Calu3 (cell line): ENCODE data around the gene PTGES. TPM values are rescaled to one million over a fixed set of nuclear protein-coding genes. Genes with fewer than 3 reads are reported as not detected.

Experiments used
- BruUV-seq: library from RNA; stranded (reverse); fragments of 400-500 nt; replicated peaks from 2 replicates; lab custom pipeline; 2021; lab: Mats Ljungman, UMichigan
- CTCF ChIA-PET: fragments of 300-600 bp; sonication (Branson Sonifier 250); formaldehyde crosslinking; loops from one replicate; lab custom pipeline; 2022; ENCODE audit warnings: antibody characterized with exemption; lab: Charles Lee
- DNase-seq: peaks from one replicate; pipeline ENCODE4 v3.0.0; 2022
- H3K27ac Mint-ChIP-seq: one replicate; pipeline ENCODE4 v1.8.0; 2022; ENCODE audit warnings: mixed read lengths; ENCODE audit not compliant: unreplicated experiment
- H3K27me3 Mint-ChIP-seq: one replicate; pipeline ENCODE4 v1.8.0; 2022; ENCODE audit warnings: mixed read lengths; ENCODE audit not compliant: unreplicated experiment
- H3K36me3 Mint-ChIP-seq: one replicate; pipeline ENCODE4 v1.8.0; 2022; ENCODE audit warnings: mild to moderate bottlenecking, moderate library complexity, mixed read lengths; ENCODE audit not compliant: insufficient read depth, unreplicated experiment
- H3K4me1 Mint-ChIP-seq: one replicate; pipeline ENCODE4 v1.8.0; 2022; ENCODE audit warnings: mild to moderate bottlenecking, low read depth, mixed read lengths; ENCODE audit not compliant: unreplicated experiment
- H3K4me3 Mint-ChIP-seq: one replicate; pipeline ENCODE4 v1.8.0; 2022; ENCODE audit warnings: mild to moderate bottlenecking, low read depth, moderate library complexity, mixed read lengths; ENCODE audit not compliant: unreplicated experiment
- H3K9me3 Mint-ChIP-seq: one replicate; pipeline ENCODE4 v1.8.0; 2022; ENCODE audit warnings: low read depth, mixed read lengths; ENCODE audit not compliant: unreplicated experiment
- intact Hi-C: fragments of 100-400 bp; cut with micrococcal nuclease; formaldehyde crosslinking; loops from one replicate; pipeline ENCODE4 v1.10.0; 2022; ENCODE audit not compliant: unreplicated experiment
- total RNA-seq: library from RNA; stranded (reverse); gene quantifications from 2 replicates; pipeline ENCODE4 v1.2.3, GENCODE V29; 2022
- TF ChIP-seq, protein P1 (sequence below): fragments of 200-600 bp; IDR thresholded peaks from one replicate; pipeline ENCODE4 v1.8.0; 2022; ENCODE audit warnings: antibody characterized with exemption; ENCODE audit not compliant: unreplicated experiment

PTGES gene
- total RNA-seq, 1 experiment from 2014 or later: 6.3 TPM

DNA sequence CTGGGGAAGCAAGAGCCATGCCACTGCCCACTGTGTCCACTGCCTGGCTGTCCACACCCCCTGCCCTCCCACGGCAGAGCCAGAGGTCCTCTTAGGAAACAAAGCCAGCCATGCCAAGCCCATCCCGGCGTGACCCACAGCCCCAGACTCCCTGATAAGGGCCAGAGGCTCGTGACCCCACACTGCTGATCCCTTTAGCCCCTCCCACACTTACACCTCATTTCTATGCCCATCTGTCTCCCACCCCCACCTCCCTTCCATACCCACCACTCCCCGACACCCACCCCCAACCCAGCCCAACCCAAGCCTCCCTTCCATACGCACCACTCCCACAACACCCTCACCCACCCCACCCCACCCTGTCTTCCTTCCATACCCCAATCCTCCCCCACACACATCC lies 17.3 kb downstream of the PTGES start:
- DNase-seq: no peak
- Mint-ChIP-seq H3K27me3 (peaks cover 24% of the 10 kb centered on the region), H3K36me3 (no peaks in the 10 kb centered on the region), H3K4me3 (no peak overlapping the region), H3K27ac (no peak overlapping the region), H3K4me1 (no peaks in the 10 kb centered on the region), H3K9me3 (no peaks in the 10 kb centered on the region)
- intact Hi-C loops: no loop called here
- CTCF ChIA-PET: no interaction called here
- TF ChIP-seq, protein P1, sequence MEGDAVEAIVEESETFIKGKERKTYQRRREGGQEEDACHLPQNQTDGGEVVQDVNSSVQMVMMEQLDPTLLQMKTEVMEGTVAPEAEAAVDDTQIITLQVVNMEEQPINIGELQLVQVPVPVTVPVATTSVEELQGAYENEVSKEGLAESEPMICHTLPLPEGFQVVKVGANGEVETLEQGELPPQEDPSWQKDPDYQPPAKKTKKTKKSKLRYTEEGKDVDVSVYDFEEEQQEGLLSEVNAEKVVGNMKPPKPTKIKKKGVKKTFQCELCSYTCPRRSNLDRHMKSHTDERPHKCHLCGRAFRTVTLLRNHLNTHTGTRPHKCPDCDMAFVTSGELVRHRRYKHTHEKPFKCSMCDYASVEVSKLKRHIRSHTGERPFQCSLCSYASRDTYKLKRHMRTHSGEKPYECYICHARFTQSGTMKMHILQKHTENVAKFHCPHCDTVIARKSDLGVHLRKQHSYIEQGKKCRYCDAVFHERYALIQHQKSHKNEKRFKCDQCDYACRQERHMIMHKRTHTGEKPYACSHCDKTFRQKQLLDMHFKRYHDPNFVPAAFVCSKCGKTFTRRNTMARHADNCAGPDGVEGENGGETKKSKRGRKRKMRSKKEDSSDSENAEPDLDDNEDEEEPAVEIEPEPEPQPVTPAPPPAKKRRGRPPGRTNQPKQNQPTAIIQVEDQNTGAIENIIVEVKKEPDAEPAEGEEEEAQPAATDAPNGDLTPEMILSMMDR: no peak
- BruUV-seq: no TSS peak

- Mint-ChIP-seq H3K36me3 (no peaks in the 10 kb centered on the region), H3K4me3 (no peak overlapping the region), H3K4me1 (no peaks in the 10 kb centered on the region), H3K27ac (no peak overlapping the region), H3K27me3 (peaks cover 24% of the 10 kb centered on the region), H3K9me3 (no peaks in the 10 kb centered on the region)
- DNase-seq: no peak
- CTCF ChIA-PET: no interaction called here
- intact Hi-C loops: no loop called here
- no TSS peak for BruUV-seq
- TF ChIP-seq, protein P1: no peak
Measured at GRCh38 chr9:129733632-129733953, 19.2 kb downstream of the PTGES start.

- no TSS peak for BruUV-seq
- no peak overlapping the region for H3K4me3 Mint-ChIP-seq
- H3K27ac Mint-ChIP-seq: no peak overlapping the region
- no peaks in the 10 kb centered on the region for H3K9me3 Mint-ChIP-seq
- CTCF ChIA-PET: no interaction called here
- H3K27me3 Mint-ChIP-seq: peaks cover 24% of the 10 kb centered on the region
- intact Hi-C loops: no loop called here
- H3K36me3 Mint-ChIP-seq: no peaks in the 10 kb centered on the region
- TF ChIP-seq, protein P1: no peak
- DNase-seq: no peak
- H3K4me1 Mint-ChIP-seq: no peaks in the 10 kb centered on the region
Measured at GRCh38 chr9:129732946-129733631, 19.8 kb downstream of the PTGES start.

GRCh38 chr9:129732100-129732499 lies 20.7 kb downstream of the PTGES start:
- TF ChIP-seq, protein P1: no peak
- Mint-ChIP-seq H3K27ac (no peak overlapping the region), H3K36me3 (no peaks in the 10 kb centered on the region), H3K4me1 (no peaks in the 10 kb centered on the region), H3K4me3 (no peak overlapping the region), H3K27me3 (peaks cover 24% of the 10 kb centered on the region), H3K9me3 (no peaks in the 10 kb centered on the region)
- BruUV-seq: no TSS peak
- intact Hi-C loops: no loop called here
- no peak for DNase-seq
- CTCF ChIA-PET: no interaction called here
